ENCODE data around the gene GLCE. TPM values are rescaled to one million over a fixed set of nuclear protein-coding genes. Genes with fewer than 3 reads are reported as not detected.

Gene GLCE
- total and polyA plus RNA-seq, 7 experiments from 2014 or later = 3.0 to 8.8 (median 5.7) TPM

DNA sequence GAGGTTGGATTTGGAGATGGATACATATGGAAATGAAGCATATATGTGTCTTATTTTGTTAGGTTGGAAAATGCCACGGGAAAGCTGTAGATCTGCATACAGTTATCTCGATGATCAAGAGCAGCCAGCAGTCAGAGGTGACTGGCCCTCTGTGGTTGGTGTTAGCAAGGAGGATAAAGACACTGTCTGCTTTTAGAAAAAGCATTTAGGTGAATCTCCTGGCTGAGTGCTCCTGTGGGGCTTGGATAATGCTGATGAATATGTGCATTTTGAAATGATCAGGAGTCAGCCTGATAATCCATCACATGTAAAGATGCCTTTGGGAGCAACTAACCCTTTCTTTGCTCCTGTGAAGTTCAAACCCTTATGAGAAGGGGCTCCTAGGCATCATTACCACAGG, 24.9 kb upstream of the GLCE start:
- no peak for DNase-seq
- Mint-ChIP-seq H3K4me3 (no peak overlapping the region), H3K36me3 (no peaks in the 10 kb centered on the region), H3K4me1 (peaks cover 0 to 7% (median 0%) of the 10 kb centered on the region in 7 donors), H3K27ac (no peak overlapping the region), H3K27me3 (peaks cover 27 to 38% (median 28%) of the 10 kb centered on the region in 5 donors), H3K9me3 (no peaks in the 10 kb centered on the region)
- ChIA-PET CTCF (no interaction called here), POLR2A (no interaction called here)
- no peak overlapping the region for H3K4me3 ChIP-seq (ENCODE audit: low read length)
- no peaks in the 10 kb centered on the region for H3K27me3 ChIP-seq (ENCODE audit: control insufficient read depth in 2 of 2, insufficient read depth in 2 of 2, low read length in 2 of 2)
- no peak overlapping the region for H3K27ac ChIP-seq (ENCODE audit: low read depth, low read length)
- H3K9me3 ChIP-seq (ENCODE audit: control insufficient read depth in 2 of 3, low read length in 3 of 3) = no peaks in the 10 kb centered on the region
- no peak for ATAC-seq
- no peaks in the 10 kb centered on the region for H3K36me3 ChIP-seq (ENCODE audit: control insufficient read depth in 2 of 3, insufficient read depth in 3 of 3, low read length in 3 of 3)
- intact Hi-C loops (cut with micrococcal nuclease) = no loop called here
- no peaks in the 10 kb centered on the region for H3K4me1 ChIP-seq (ENCODE audit: control insufficient read depth in 2 of 2, insufficient read depth in 2 of 2, low read length in 2 of 2)

DNA sequence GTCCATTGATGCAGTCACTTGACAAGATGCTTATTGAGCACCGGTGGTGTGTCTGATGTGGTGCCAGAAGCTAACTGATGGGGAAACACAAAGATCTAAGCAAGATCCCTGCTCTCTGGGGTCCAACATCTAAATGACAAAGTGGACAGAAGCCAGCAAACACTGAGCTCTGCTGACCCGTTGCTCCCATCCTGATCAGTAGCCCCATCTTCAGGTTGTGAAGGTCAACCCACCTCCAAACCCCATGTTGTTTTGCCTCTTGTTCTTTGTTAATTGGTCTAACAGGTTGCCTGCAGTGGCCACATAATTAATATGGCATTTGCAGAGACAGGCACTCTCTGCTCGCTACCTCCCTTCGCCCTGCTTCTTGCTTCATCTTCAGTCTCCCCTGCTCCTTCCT, 21.5 kb upstream of the GLCE start:
- Histone ChIP-seq H3K4me1 (ENCODE audit: control insufficient read depth in 2 of 2, insufficient read depth in 2 of 2, low read length in 2 of 2) (no peaks in the 10 kb centered on the region), H3K36me3 (ENCODE audit: control insufficient read depth in 2 of 3, insufficient read depth in 3 of 3, low read length in 3 of 3) (no peaks in the 10 kb centered on the region), H3K27me3 (ENCODE audit: control insufficient read depth in 2 of 2, insufficient read depth in 2 of 2, low read length in 2 of 2) (no peaks in the 10 kb centered on the region), H3K9me3 (ENCODE audit: control insufficient read depth in 2 of 3, low read length in 3 of 3) (no peaks in the 10 kb centered on the region), H3K4me3 (ENCODE audit: low read length) (no peak overlapping the region), H3K27ac (ENCODE audit: low read depth, low read length) (no peak overlapping the region)
- Mint-ChIP-seq H3K9me3 (peaks cover 0 to 5% (median 0%) of the 10 kb centered on the region in 11 donors), H3K4me3 (no peak overlapping the region), H3K27ac (no peak overlapping the region), H3K4me1 (peaks cover 0 to 1% (median 0%) of the 10 kb centered on the region in 7 donors), H3K27me3 (peaks cover 42 to 57% (median 45%) of the 10 kb centered on the region in 5 donors), H3K36me3 (peaks cover 0 to 4% (median 0%) of the 10 kb centered on the region in 5 donors)
- ATAC-seq = no peak
- DNase-seq = no peak
- ChIA-PET CTCF (no interaction called here), POLR2A (no interaction called here)
- intact Hi-C loops (cut with micrococcal nuclease) = no loop called here

GRCh38 chr15:69140306-69140705, 20.1 kb upstream of the GLCE start:
- H3K4me3 ChIP-seq (ENCODE audit: low read length) = no peak overlapping the region
- no peak overlapping the region for H3K4me3 Mint-ChIP-seq
- H3K27ac ChIP-seq (ENCODE audit: low read depth, low read length) = no peak overlapping the region
- H3K4me1 Mint-ChIP-seq = peaks cover 0 to 1% (median 0%) of the 10 kb centered on the region in 7 donors
- H3K36me3 ChIP-seq (ENCODE audit: control insufficient read depth in 2 of 3, insufficient read depth in 3 of 3, low read length in 3 of 3) = no peaks in the 10 kb centered on the region
- no peaks in the 10 kb centered on the region for H3K9me3 ChIP-seq (ENCODE audit: control insufficient read depth in 2 of 3, low read length in 3 of 3)
- no peak for ATAC-seq
- H3K27ac Mint-ChIP-seq = no peak overlapping the region
- H3K36me3 Mint-ChIP-seq = peaks cover 0 to 4% (median 0%) of the 10 kb centered on the region in 5 donors
- POLR2A ChIA-PET = no interaction called here
- CTCF ChIA-PET = interaction anchor here (0.7 kb wide), 1 partner anchor 336 kb away, joined by 4 read pairs; no protein-coding TSS in a partner anchor
- H3K4me1 ChIP-seq (ENCODE audit: control insufficient read depth in 2 of 2, insufficient read depth in 2 of 2, low read length in 2 of 2) = no peaks in the 10 kb centered on the region
- no peaks in the 10 kb centered on the region for H3K27me3 ChIP-seq (ENCODE audit: control insufficient read depth in 2 of 2, insufficient read depth in 2 of 2, low read length in 2 of 2)
- peaks cover 0 to 5% (median 0%) of the 10 kb centered on the region in 11 donors for H3K9me3 Mint-ChIP-seq
- intact Hi-C loops (cut with micrococcal nuclease) = no loop called here
- DNase-seq = no peak
- peaks cover 46 to 62% (median 51%) of the 10 kb centered on the region in 5 donors for H3K27me3 Mint-ChIP-seq

GRCh38 chr15:69141286-69141701, 19.1 kb upstream of the GLCE start:
- ChIA-PET POLR2A (no interaction called here), CTCF (no interaction called here)
- H3K4me1 ChIP-seq (ENCODE audit: control insufficient read depth in 2 of 2, insufficient read depth in 2 of 2, low read length in 2 of 2) = no peaks in the 10 kb centered on the region
- Mint-ChIP-seq H3K4me3 (no peak overlapping the region), H3K36me3 (peaks cover 0 to 4% (median 0%) of the 10 kb centered on the region in 5 donors), H3K9me3 (peaks cover 0 to 5% (median 0%) of the 10 kb centered on the region in 11 donors), H3K4me1 (peaks cover 0 to 1% (median 0%) of the 10 kb centered on the region in 7 donors), H3K27me3 (peaks cover 53 to 68% (median 61%) of the 10 kb centered on the region in 5 donors), H3K27ac (no peak overlapping the region)
- no peaks in the 10 kb centered on the region for H3K27me3 ChIP-seq (ENCODE audit: control insufficient read depth in 2 of 2, insufficient read depth in 2 of 2, low read length in 2 of 2)
- intact Hi-C loops (cut with micrococcal nuclease) = no loop called here
- no peak overlapping the region for H3K27ac ChIP-seq (ENCODE audit: low read depth, low read length)
- no peaks in the 10 kb centered on the region for H3K9me3 ChIP-seq (ENCODE audit: control insufficient read depth in 2 of 3, low read length in 3 of 3)
- no peaks in the 10 kb centered on the region for H3K36me3 ChIP-seq (ENCODE audit: control insufficient read depth in 2 of 3, insufficient read depth in 3 of 3, low read length in 3 of 3)
- H3K4me3 ChIP-seq (ENCODE audit: low read length) = no peak overlapping the region
- ATAC-seq (no peak), DNase-seq (no peak)

GRCh38 chr15:69141833-69142232, 18.6 kb upstream of the GLCE start:
- H3K4me1 Mint-ChIP-seq = peaks cover 0 to 1% (median 0%) of the 10 kb centered on the region in 7 donors
- H3K4me3 ChIP-seq (ENCODE audit: low read length) = no peak overlapping the region
- intact Hi-C loops (cut with micrococcal nuclease) = no loop called here
- H3K36me3 ChIP-seq (ENCODE audit: control insufficient read depth in 2 of 3, insufficient read depth in 3 of 3, low read length in 3 of 3) = no peaks in the 10 kb centered on the region
- H3K27ac Mint-ChIP-seq = no peak overlapping the region
- H3K4me1 ChIP-seq (ENCODE audit: control insufficient read depth in 2 of 2, insufficient read depth in 2 of 2, low read length in 2 of 2) = no peaks in the 10 kb centered on the region
- H3K27me3 ChIP-seq (ENCODE audit: control insufficient read depth in 2 of 2, insufficient read depth in 2 of 2, low read length in 2 of 2) = no peaks in the 10 kb centered on the region
- POLR2A ChIA-PET = no interaction called here
- ATAC-seq = no peak
- CTCF ChIA-PET = no interaction called here
- DNase-seq = no peak
- peaks cover 56 to 66% (median 64%) of the 10 kb centered on the region in 5 donors for H3K27me3 Mint-ChIP-seq
- H3K9me3 Mint-ChIP-seq = peaks cover 0 to 5% (median 0%) of the 10 kb centered on the region in 11 donors
- peaks cover 0 to 4% (median 0%) of the 10 kb centered on the region in 5 donors for H3K36me3 Mint-ChIP-seq
- no peaks in the 10 kb centered on the region for H3K9me3 ChIP-seq (ENCODE audit: control insufficient read depth in 2 of 3, low read length in 3 of 3)
- no peak overlapping the region for H3K4me3 Mint-ChIP-seq
- H3K27ac ChIP-seq (ENCODE audit: low read depth, low read length) = no peak overlapping the region

- H3K9me3 ChIP-seq (ENCODE audit: control insufficient read depth in 2 of 3, low read length in 3 of 3) = no peaks in the 10 kb centered on the region
- H3K4me1 Mint-ChIP-seq = peaks cover 0 to 1% (median 0%) of the 10 kb centered on the region in 7 donors
- ChIA-PET CTCF (no interaction called here), POLR2A (no interaction called here)
- H3K4me3 Mint-ChIP-seq = no peak overlapping the region
- ATAC-seq (no peak), DNase-seq (no peak)
- H3K27me3 Mint-ChIP-seq = peaks cover 61 to 73% (median 68%) of the 10 kb centered on the region in 5 donors
- no peak overlapping the region for H3K27ac ChIP-seq (ENCODE audit: low read depth, low read length)
- intact Hi-C loops (cut with micrococcal nuclease) = no loop called here
- H3K4me3 ChIP-seq (ENCODE audit: low read length) = no peak overlapping the region
- H3K4me1 ChIP-seq (ENCODE audit: control insufficient read depth in 2 of 2, insufficient read depth in 2 of 2, low read length in 2 of 2) = no peaks in the 10 kb centered on the region
- H3K36me3 ChIP-seq (ENCODE audit: control insufficient read depth in 2 of 3, insufficient read depth in 3 of 3, low read length in 3 of 3) = no peaks in the 10 kb centered on the region
- H3K9me3 Mint-ChIP-seq = peaks cover 0 to 5% (median 0%) of the 10 kb centered on the region in 11 donors
- no peak overlapping the region for H3K27ac Mint-ChIP-seq
- no peaks in the 10 kb centered on the region for H3K27me3 ChIP-seq (ENCODE audit: control insufficient read depth in 2 of 2, insufficient read depth in 2 of 2, low read length in 2 of 2)
- H3K36me3 Mint-ChIP-seq = peaks cover 0 to 4% (median 0%) of the 10 kb centered on the region in 5 donors
These were observed 16.5 kb upstream of the GLCE start for GRCh38 chr15:69143756-69144436.

DNA sequence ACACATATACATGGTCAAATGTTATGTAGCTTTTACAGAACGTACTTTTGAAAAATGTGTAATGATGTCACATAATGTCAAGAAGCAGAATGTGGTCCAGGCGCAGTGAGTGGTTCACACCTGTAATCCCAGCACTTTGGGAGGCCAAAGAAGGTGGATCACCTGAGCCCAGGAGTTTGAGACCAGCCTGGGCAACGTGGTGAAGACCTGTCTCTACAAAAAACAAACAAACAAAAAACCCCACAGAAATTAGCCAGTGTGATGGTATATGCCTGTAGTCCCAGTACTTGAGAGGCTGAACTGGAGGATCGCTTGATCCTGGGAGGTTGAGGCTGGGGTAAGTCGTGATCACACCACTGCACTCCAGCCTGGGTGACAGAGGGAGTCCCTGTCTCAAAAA, 15.9 kb upstream of the GLCE start:
- Histone ChIP-seq H3K27me3 (ENCODE audit: control insufficient read depth in 2 of 2, insufficient read depth in 2 of 2, low read length in 2 of 2) (no peaks in the 10 kb centered on the region), H3K4me3 (ENCODE audit: low read length) (no peak overlapping the region), H3K9me3 (ENCODE audit: control insufficient read depth in 2 of 3, low read length in 3 of 3) (no peaks in the 10 kb centered on the region), H3K27ac (ENCODE audit: low read depth, low read length) (no peak overlapping the region), H3K36me3 (ENCODE audit: control insufficient read depth in 2 of 3, insufficient read depth in 3 of 3, low read length in 3 of 3) (no peaks in the 10 kb centered on the region), H3K4me1 (ENCODE audit: control insufficient read depth in 2 of 2, insufficient read depth in 2 of 2, low read length in 2 of 2) (no peaks in the 10 kb centered on the region)
- intact Hi-C loops (cut with micrococcal nuclease) = no loop called here
- ChIA-PET POLR2A (no interaction called here), CTCF (no interaction called here)
- H3K36me3 Mint-ChIP-seq = peaks cover 0 to 4% (median 0%) of the 10 kb centered on the region in 5 donors
- no peak for ATAC-seq
- no peak overlapping the region for H3K4me3 Mint-ChIP-seq
- no peak for DNase-seq
- H3K27ac Mint-ChIP-seq = no peak overlapping the region
- H3K27me3 Mint-ChIP-seq = peaks cover 56 to 71% (median 63%) of the 10 kb centered on the region in 5 donors
- H3K9me3 Mint-ChIP-seq = peaks cover 0 to 5% (median 0%) of the 10 kb centered on the region in 11 donors
- H3K4me1 Mint-ChIP-seq = no peaks in the 10 kb centered on the region

Data from naive thymus-derived CD4-positive, alpha-beta T cell (primary cell).